Parathyroid adenoma (tissue), 2 donors: Measurements from ENCODE around the gene MGAT5B.

Source experiments
- H2AFZ ChIP-seq: fragments of 300-600 bp; sonication (generic); one replicate; pipeline ENCODE4 v1.7.0; 2017; ENCODE audit warnings: antibody characterized with exemption, mild to moderate bottlenecking
- H3K27ac ChIP-seq: fragments of 300-600 bp; sonication (generic); one replicate; pipeline ENCODE4 v1.7.0; 2017
- H3K27me3 ChIP-seq: fragments of 300-600 bp; sonication (generic); one replicate; pipeline ENCODE4 v1.7.0; 2017; ENCODE audit warnings: low read length; ENCODE audit not compliant: control insufficient read depth, insufficient read depth
- H3K36me3 ChIP-seq: fragments of 300-600 bp; sonication (generic); one replicate; pipeline ENCODE4 v1.7.0; 2017; ENCODE audit warnings: low read length; ENCODE audit not compliant: control insufficient read depth, insufficient read depth
- H3K4me1 ChIP-seq: fragments of 300-600 bp; sonication (generic); one replicate; pipeline ENCODE4 v1.7.0; 2017; ENCODE audit warnings: control low read depth
- H3K4me2 ChIP-seq: fragments of 300-600 bp; sonication (generic); one replicate; pipeline ENCODE4 v1.7.0; 2017; ENCODE audit warnings: low read length
- H3K4me3 ChIP-seq: fragments of 300-600 bp; sonication (generic); one replicate; pipeline ENCODE4 v1.7.0; 2017; ENCODE audit warnings: low read depth, low read length
- H3K79me2 ChIP-seq: fragments of 300-600 bp; sonication (generic); one replicate; pipeline ENCODE4 v1.7.0; 2017; ENCODE audit warnings: control low read depth
- H3K9ac ChIP-seq: fragments of 300-600 bp; sonication (generic); one replicate; pipeline ENCODE4 v1.7.0; 2017; ENCODE audit warnings: mild to moderate bottlenecking
- H3K9me3 ChIP-seq: fragments of 300-600 bp; sonication (generic); one replicate; pipeline ENCODE4 v1.7.0; 2017; ENCODE audit warnings: low read length; ENCODE audit not compliant: control insufficient read depth
- CTCF ChIP-seq: fragments of 300-600 bp; sonication (generic); IDR thresholded peaks from one replicate; pipeline ENCODE4 v1.7.0; 2017; ENCODE audit warnings: antibody characterized with exemption, mild to moderate bottlenecking
- donor health status: primary hyperparathyroidism.

Gene MGAT5B

GRCh38 chr17:76872221-76872873, 4.1 kb downstream of the MGAT5B start:
- H3K36me3 ChIP-seq: no peaks in the 10 kb centered on the region
- H3K9me3 ChIP-seq: no peaks in the 10 kb centered on the region
- TF ChIP-seq CTCF: no peak
- H2AFZ ChIP-seq: no peak overlapping the region
- H3K27me3 ChIP-seq: no peaks in the 10 kb centered on the region
- no peak overlapping the region for H3K4me2 ChIP-seq
- no peak overlapping the region for H3K9ac ChIP-seq
- no peak overlapping the region for H3K27ac ChIP-seq
- peaks cover 5% of the 10 kb centered on the region for H3K4me1 ChIP-seq
- H3K79me2 ChIP-seq: no peaks in the 10 kb centered on the region
- no peak overlapping the region for H3K4me3 ChIP-seq

- Histone ChIP-seq H3K9ac (no peak overlapping the region), H3K27ac (no peak overlapping the region), H3K27me3 (no peaks in the 10 kb centered on the region), H3K79me2 (no peaks in the 10 kb centered on the region), H2AFZ (no peak overlapping the region), H3K4me2 (no peak overlapping the region), H3K36me3 (no peaks in the 10 kb centered on the region), H3K4me1 (peaks cover 5% of the 10 kb centered on the region), H3K9me3 (no peaks in the 10 kb centered on the region), H3K4me3 (no peak overlapping the region)
- no peak for TF ChIP-seq CTCF
Observed at GRCh38 chr17:76872874-76873221, 4.6 kb downstream of the MGAT5B start.

- no peaks in the 10 kb centered on the region for H3K27me3 ChIP-seq
- no peak overlapping the region for H3K9ac ChIP-seq
- TF ChIP-seq CTCF: no peak
- H3K4me1 ChIP-seq: peaks cover 2% of the 10 kb centered on the region
- H3K4me3 ChIP-seq: no peak overlapping the region
- H3K9me3 ChIP-seq: no peaks in the 10 kb centered on the region
- H3K4me2 ChIP-seq: no peak overlapping the region
- H3K36me3 ChIP-seq: no peaks in the 10 kb centered on the region
- H3K27ac ChIP-seq: no peak overlapping the region
- no peak overlapping the region for H2AFZ ChIP-seq
- H3K79me2 ChIP-seq: no peaks in the 10 kb centered on the region
Observed at GRCh38 chr17:76873856-76874255, 5.7 kb downstream of the MGAT5B start.

- Histone ChIP-seq H2AFZ (no peak overlapping the region), H3K9me3 (no peaks in the 10 kb centered on the region), H3K36me3 (no peaks in the 10 kb centered on the region), H3K4me3 (no peak overlapping the region), H3K4me1 (no peaks in the 10 kb centered on the region), H3K79me2 (no peaks in the 10 kb centered on the region), H3K9ac (no peak overlapping the region), H3K27ac (no peak overlapping the region), H3K4me2 (no peak overlapping the region), H3K27me3 (no peaks in the 10 kb centered on the region)
- no peak for TF ChIP-seq CTCF
Observed at GRCh38 chr17:76877437-76877836, 9.2 kb downstream of the MGAT5B start.

- Histone ChIP-seq H3K4me1 (no peaks in the 10 kb centered on the region), H3K27me3 (no peaks in the 10 kb centered on the region), H3K4me2 (no peak overlapping the region), H3K27ac (no peak overlapping the region), H3K36me3 (no peaks in the 10 kb centered on the region), H3K9me3 (no peaks in the 10 kb centered on the region), H2AFZ (no peak overlapping the region), H3K79me2 (no peaks in the 10 kb centered on the region), H3K9ac (no peak overlapping the region), H3K4me3 (no peak overlapping the region)
- no peak for TF ChIP-seq CTCF
Observed at GRCh38 chr17:76878568-76878967, 10.4 kb downstream of the MGAT5B start.
